ENCODE data around the gene ST6GAL2. TPM values are rescaled to one million over a fixed set of nuclear protein-coding genes. Genes with fewer than 3 reads are reported as not detected.

The ST6GAL2 gene
- total RNA-seq (2022), result not detected in 2 replicates
- not detected for Bru-seq, nascent RNA
- not detected for BruChase-seq, experiment 1, labeled RNA remaining after a 6-hour chase
- BruChase-seq, experiment 2, labeled RNA remaining after a 2-hour chase, result not detected
- long read RNA-seq, result 0 reads

DNA sequence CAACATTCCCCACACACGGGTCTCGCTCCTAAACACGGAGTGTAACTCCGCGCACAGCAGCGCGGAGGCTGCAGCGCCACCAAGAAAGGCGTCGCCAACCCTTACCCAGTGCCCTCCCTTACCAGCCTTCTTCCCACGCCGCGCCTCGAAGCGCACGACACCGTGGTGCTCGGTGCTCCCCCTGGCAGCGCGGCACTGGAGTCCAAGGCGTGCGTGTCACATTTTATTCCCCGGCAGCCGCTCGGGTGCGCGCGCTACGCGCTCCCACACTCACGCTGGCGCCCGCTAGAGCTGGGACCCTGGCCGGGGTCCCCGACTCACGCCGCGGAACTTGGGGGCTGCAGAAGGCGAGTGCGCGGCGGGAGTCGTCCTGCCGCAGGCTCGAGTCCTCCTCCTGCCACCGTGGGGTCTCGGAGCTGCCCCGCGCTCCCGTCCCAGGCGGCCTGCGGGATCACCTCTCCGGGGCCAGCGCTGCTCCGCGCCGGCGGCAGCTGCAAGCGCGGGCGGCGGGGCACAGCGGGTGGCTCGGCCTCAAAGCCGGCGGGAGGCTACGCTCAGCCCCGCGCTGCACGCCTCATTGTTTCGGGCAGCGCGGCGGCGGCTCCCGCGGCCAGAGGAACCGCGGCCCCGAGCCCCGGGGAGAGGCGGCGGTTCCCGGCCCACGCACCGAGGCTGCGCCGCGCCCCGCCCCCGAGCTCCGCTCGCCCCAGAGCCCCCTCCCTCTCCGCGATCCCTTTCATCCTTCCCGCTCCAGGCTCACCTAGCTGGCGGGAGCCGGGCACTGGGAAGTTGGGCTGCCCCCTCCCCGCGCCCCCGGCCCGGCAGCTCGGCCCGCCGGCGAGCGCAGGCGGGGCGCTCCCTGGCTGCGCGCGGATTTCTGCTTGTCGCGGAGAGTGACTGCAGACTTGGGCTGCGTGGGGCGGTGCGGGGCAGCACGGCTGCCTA, at the start of gene ST6GAL2:
Gene ST6GAL2, minus strand, starts transcription at position 197 of the 945 bp plus-strand sequence. CDS start 42,190 bp downstream, outside the sequence.
- CTCF ChIA-PET, result no interaction called here
- Mint-ChIP-seq H3K4me1 (ENCODE audit: low read depth, unreplicated experiment) (no peaks in the 10 kb centered on the region), H3K36me3 (ENCODE audit: insufficient read depth, unreplicated experiment) (no peaks in the 10 kb centered on the region), H3K27ac (ENCODE audit: unreplicated experiment) (no peak within 1 kb of the TSS), H3K4me3 (ENCODE audit: low read depth, unreplicated experiment) (no peak within 1 kb of the TSS), H3K9me3 (ENCODE audit: low read depth, unreplicated experiment) (peaks cover 5% of the 10 kb centered on the region), H3K27me3 (ENCODE audit: unreplicated experiment) (no peaks in the 10 kb centered on the region)
- no TSS peak for BruUV-seq (replicated peaks)
- DNase-seq, result no peak
- TF ChIP-seq, protein P1, sequence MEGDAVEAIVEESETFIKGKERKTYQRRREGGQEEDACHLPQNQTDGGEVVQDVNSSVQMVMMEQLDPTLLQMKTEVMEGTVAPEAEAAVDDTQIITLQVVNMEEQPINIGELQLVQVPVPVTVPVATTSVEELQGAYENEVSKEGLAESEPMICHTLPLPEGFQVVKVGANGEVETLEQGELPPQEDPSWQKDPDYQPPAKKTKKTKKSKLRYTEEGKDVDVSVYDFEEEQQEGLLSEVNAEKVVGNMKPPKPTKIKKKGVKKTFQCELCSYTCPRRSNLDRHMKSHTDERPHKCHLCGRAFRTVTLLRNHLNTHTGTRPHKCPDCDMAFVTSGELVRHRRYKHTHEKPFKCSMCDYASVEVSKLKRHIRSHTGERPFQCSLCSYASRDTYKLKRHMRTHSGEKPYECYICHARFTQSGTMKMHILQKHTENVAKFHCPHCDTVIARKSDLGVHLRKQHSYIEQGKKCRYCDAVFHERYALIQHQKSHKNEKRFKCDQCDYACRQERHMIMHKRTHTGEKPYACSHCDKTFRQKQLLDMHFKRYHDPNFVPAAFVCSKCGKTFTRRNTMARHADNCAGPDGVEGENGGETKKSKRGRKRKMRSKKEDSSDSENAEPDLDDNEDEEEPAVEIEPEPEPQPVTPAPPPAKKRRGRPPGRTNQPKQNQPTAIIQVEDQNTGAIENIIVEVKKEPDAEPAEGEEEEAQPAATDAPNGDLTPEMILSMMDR (IDR thresholded peaks at IDR 0.05; ENCODE audit: unreplicated experiment), result no peak
- intact Hi-C loops (cut with micrococcal nuclease; ENCODE audit: unreplicated experiment), result no loop called here

DNA sequence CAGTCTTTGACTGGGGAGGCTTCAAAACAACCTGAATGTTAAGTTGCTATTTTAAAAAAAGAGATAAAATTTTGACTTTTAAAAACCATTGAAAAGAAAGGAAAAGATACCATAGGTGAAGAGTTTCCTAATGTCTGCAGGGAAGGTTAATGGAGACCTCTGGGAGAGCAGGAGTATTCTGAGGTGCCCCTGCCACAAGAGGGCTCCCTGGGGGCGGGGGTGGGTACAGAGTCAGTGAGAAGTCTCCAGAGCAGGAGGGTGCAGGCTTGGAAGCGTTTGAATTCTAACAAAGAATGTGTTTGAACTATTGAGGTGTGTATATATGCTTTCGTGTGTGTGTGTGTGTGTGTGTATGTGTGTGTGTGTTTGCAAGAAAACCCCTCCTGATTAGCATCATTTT, 46.7 kb upstream of the ST6GAL2 start:
- Mint-ChIP-seq H3K36me3 (ENCODE audit: insufficient read depth, unreplicated experiment) (no peaks in the 10 kb centered on the region), H3K4me1 (ENCODE audit: low read depth, unreplicated experiment) (no peaks in the 10 kb centered on the region), H3K4me3 (ENCODE audit: low read depth, unreplicated experiment) (no peak overlapping the region), H3K27me3 (ENCODE audit: unreplicated experiment) (no peaks in the 10 kb centered on the region), H3K9me3 (ENCODE audit: low read depth, unreplicated experiment) (peaks cover 17% of the 10 kb centered on the region), H3K27ac (ENCODE audit: unreplicated experiment) (no peak overlapping the region)
- CTCF ChIA-PET, result no interaction called here
- BruUV-seq (replicated peaks), result no TSS peak
- DNase-seq, result no peak
- intact Hi-C loops (cut with micrococcal nuclease; ENCODE audit: unreplicated experiment), result no loop called here
- TF ChIP-seq, protein P1 (IDR thresholded peaks at IDR 0.05; ENCODE audit: unreplicated experiment), result no peak

DNA sequence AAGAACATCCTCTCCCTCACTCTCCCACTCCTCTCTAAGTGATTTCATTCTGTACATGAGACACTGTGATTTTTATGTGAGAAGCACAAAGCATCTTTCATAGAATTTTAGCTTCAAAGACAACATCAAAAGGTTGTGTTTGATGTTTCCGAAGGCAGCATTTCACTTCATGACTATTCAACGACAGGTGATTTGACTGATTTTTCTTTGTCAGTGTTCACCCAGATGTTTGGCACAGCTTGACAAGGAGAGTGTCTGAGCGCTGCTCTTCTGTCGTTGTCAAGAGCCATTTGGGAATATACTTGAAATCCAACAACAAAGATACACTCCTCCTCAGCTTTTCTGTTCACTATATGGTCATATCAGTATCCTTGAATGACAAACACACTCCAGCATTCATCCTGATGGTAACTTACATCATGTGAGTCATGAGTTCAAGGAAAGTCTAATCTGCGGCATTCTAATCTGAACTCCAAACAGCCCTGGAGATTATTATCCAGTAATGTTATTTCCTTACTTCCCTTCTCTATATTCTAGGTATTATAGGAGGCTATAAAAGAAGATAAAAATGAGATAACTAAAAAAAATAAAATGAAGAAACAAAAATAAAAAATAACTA, 45.9 kb upstream of the ST6GAL2 start:
- CTCF ChIA-PET, result no interaction called here
- no peaks in the 10 kb centered on the region for H3K4me1 Mint-ChIP-seq (ENCODE audit: low read depth, unreplicated experiment)
- no peaks in the 10 kb centered on the region for H3K36me3 Mint-ChIP-seq (ENCODE audit: insufficient read depth, unreplicated experiment)
- H3K27me3 Mint-ChIP-seq (ENCODE audit: unreplicated experiment), result no peaks in the 10 kb centered on the region
- no peak overlapping the region for H3K4me3 Mint-ChIP-seq (ENCODE audit: low read depth, unreplicated experiment)
- no peak for DNase-seq
- no peak overlapping the region for H3K27ac Mint-ChIP-seq (ENCODE audit: unreplicated experiment)
- peaks cover 13% of the 10 kb centered on the region for H3K9me3 Mint-ChIP-seq (ENCODE audit: low read depth, unreplicated experiment)
- TF ChIP-seq, protein P1 (IDR thresholded peaks at IDR 0.05; ENCODE audit: unreplicated experiment), result no peak
- intact Hi-C loops (cut with micrococcal nuclease; ENCODE audit: unreplicated experiment), result no loop called here
- no TSS peak for BruUV-seq (replicated peaks)

- Mint-ChIP-seq H3K4me3 (ENCODE audit: low read depth, unreplicated experiment) (no peak overlapping the region), H3K27me3 (ENCODE audit: unreplicated experiment) (no peaks in the 10 kb centered on the region), H3K4me1 (ENCODE audit: low read depth, unreplicated experiment) (no peaks in the 10 kb centered on the region), H3K36me3 (ENCODE audit: insufficient read depth, unreplicated experiment) (no peaks in the 10 kb centered on the region), H3K27ac (ENCODE audit: unreplicated experiment) (no peak overlapping the region), H3K9me3 (ENCODE audit: low read depth, unreplicated experiment) (peaks cover 10% of the 10 kb centered on the region)
- BruUV-seq (replicated peaks), result no TSS peak
- CTCF ChIA-PET, result no interaction called here
- TF ChIP-seq, protein P1 (IDR thresholded peaks at IDR 0.05; ENCODE audit: unreplicated experiment), result no peak
- intact Hi-C loops (cut with micrococcal nuclease; ENCODE audit: unreplicated experiment), result no loop called here
- DNase-seq, result no peak
These were observed 35.5 kb upstream of the ST6GAL2 start for GRCh38 chr2:106921451-106921850.

All from Calu3 (cell line).